Mesenteric fat pad (tissue), 1 donor: ENCODE measurements around the gene ARHGEF10L. TPM values are rescaled to one million over a fixed set of nuclear protein-coding genes. Genes with fewer than 3 reads are reported as not detected.

Experiments
- DNase-seq: peaks from one replicate; pipeline ENCODE4 v3.0.0-alpha.2; 2020; ENCODE audit warnings: low spot score
- total RNA-seq: library from RNA; stranded (reverse); fragmentation: NEBNext Ultra II Directional; extraction: Animal tissue kit (Norgen Biotek cat#: 25700); gene quantifications from one replicate; pipeline ENCODE4 v1.2.1, GENCODE V29; 2021
- donor health status: DM: yes; HTN: yes; CAD: no.

The ARHGEF10L gene
- total RNA-seq, 1 donor from 2014 or later, result 37.0 TPM

DNA sequence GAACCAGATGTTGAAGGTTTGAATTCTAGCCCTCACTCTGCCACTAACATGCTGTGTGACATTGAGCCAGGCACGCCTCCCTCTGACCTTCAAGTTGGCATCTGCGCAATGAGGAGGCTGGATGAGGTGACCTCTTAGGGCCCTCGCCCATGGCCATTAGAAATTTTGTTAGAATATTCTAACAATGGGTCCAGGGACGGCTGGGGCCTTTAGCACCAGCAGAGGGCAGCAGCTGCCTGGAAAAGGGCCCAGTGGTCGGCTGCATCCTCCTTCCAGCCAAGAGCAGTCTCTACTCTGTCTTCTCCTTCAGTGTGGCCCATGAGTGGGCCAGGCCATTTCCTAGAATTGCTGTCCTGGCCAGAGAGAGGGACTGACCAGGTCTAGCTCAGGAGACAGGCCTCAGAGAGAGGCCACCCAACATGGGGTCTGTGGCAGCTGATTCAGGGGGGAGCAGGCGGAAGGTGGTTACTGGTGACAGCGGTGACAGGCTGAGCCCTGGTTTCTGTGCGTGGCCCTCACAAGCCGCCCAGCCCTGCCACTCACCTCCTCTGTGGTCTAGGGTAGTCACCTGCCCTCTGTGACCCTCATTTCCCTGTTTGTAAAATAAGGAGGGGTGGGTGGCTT lies 114.3 kb downstream of the ARHGEF10L start:
- no peak for DNase-seq

DNA sequence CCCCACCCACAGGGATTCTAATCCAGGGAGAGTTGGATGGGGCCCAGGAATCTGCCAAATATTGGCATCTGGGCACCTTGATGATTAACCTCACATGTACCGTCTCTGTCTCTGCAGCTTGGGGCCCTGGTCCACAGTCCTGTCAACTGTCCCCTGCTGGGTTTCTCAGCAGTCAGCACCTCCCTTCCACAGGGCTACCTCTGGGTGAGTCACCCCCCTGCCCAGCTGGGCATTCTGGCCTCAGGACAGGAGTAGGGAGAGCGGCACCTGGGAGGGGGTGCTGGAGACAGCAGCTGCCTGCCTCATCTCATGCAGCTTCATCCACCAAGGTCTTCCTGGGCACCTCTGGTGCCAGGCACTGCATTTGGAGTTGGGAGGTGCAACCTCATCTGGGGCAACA lies 115.0 kb downstream of the ARHGEF10L start:
- DNase-seq, result no peak

- no peak for DNase-seq
Observed at GRCh38 chr1:17655169-17655568, 115.7 kb downstream of the ARHGEF10L start.

DNA sequence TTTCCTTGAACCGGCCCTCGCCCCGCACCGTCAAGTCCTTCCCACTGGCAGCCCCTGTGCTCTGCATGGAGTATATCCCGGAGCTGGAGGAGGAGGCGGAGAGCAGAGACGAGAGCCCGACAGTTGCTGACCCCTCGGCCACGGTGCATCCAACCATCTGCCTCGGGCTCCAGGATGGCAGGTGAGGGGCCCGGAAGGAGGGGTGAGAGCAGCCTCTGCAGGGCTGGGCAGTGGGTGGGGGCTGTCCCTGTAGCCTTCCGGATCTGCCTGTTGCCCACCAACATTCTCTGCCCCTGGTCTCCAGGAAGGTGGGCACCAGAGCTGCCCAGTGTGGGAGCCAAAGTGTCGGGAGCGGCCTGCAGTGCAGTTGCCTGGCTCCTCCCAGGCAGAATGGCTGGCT lies 116.4 kb downstream of the ARHGEF10L start:
- no peak for DNase-seq

- no peak for DNase-seq
Observed at GRCh38 chr1:17657436-17657835, 117.9 kb downstream of the ARHGEF10L start.

DNA sequence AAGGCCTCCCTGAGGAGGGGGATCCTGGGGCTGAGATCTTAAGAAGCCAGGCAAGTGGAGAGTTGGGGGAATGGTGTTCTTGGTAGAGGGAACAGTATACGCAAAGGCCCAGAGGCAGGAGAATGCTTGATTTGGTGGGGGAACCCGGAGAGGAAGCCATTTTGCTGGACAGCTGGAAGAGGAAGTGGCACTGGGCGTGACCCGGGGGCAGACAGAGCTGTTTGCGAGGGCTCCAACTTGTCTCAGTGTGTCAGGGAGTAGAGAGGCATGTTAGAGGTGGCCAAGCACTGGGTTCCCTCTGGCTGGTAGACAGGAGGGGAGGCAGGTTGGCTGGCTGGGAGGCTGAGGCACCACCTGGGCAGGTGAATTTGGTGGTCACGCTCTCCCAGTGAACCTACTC lies 119.3 kb downstream of the ARHGEF10L start:
- DNase-seq, result no peak

- DNase-seq, result no peak
Observed at GRCh38 chr1:17661546-17662157, 122.2 kb downstream of the ARHGEF10L start.

DNA sequence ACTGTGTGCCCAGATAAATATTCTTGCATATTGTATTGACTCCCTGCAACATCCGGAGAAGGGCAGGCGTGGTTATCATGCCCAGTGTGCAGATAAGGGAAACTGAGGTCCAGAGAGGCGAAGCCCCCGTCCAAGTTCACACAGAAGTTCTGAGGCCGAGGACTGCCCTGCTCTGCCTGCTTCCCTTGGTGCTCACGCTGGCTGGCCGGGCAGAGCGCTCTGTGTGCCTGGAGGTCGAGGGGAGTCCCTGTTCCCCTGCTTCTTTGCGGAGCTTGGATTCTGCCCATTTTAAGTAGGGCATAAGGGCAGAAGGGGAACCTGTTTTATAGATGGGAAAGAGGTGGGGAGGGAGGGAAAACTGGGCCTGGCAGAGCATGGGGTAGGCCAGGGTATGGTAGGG lies 122.8 kb downstream of the ARHGEF10L start:
- DNase-seq, result no peak

GRCh38 chr1:17662786-17663185 lies 123.3 kb downstream of the ARHGEF10L start:
- no peak for DNase-seq

GRCh38 chr1:17663646-17664045 lies 124.1 kb downstream of the ARHGEF10L start:
- DNase-seq, result no peak

- DNase-seq, result no peak
Observed at GRCh38 chr1:17664322-17664721, 124.8 kb downstream of the ARHGEF10L start.

DNA sequence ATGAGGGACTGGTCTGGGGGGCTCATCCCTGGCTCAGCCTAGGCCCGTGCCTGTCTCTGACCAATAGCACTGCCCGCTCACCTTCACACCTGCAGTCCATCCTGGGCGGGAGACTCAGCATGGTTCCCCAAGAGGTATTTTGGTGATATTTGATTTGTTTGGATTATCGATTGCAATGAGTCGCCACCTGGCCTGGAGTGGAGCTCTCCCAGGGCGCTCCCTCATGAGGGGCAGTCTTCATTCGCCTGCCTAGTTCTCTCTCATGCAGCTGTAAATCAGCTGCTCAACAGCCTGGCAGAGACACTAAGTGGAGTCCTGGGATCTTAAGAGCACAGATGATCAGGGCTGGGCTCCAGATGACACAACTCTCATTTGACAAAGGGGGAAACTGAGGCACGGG lies 125.6 kb downstream of the ARHGEF10L start:
- no peak for DNase-seq

DNA sequence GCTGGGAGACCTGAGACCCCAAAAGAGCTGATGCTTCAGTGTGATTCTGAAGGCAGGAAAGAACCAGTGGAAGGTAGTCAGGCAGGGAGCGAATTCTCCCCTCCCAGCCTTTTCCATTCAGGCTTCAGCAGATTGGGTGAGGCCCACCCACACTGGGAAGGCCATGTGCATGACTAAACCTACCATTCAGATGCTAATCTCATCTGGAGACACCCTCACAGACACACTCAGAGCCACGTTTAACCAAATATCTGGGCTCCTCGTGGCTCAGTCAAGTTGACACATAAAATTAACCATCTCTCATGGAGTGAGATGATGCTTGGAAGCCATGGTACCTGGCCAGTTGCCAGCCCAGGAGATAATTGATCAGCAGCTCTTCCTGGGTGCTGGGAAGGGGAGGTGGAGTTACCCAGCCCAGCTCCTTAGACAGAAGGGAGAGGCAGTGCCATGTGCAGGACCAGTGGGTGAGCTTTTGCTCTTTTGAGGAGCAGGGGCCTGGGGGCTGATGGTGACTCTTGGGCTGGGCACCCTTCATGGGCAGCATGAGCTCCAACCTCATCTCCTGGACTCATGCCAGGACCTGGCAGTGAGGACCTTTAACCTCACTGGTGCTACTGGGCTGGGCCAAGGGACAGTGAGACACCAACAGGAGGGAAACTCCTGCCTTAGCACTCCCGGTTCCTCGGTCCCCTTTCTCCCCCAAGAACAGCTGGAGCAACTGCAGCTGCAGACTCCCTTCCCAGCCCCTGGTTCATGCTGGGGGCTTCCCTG lies 126.6 kb downstream of the ARHGEF10L start:
- no peak for DNase-seq

DNA sequence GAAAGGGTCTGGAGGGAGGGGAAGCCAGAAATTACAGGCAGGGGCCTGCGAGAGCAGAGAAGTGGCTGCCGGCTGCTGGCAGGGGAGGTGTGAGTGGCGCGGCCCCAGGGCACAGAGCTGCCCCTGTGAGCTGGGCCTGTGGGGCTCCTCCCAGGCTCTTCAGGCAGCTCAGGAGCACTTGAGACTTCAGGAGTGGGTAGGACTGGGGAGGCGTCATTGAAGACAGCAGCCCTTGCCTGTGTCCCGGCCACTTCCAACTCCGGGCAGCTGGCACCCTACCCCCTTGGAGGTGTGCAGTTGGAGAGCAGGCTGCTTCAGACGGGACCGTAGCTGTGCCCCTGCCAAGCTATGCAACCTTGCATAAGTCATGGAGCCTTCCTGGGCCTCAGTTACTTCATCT lies 128.1 kb downstream of the ARHGEF10L start:
- no peak for DNase-seq

DNA sequence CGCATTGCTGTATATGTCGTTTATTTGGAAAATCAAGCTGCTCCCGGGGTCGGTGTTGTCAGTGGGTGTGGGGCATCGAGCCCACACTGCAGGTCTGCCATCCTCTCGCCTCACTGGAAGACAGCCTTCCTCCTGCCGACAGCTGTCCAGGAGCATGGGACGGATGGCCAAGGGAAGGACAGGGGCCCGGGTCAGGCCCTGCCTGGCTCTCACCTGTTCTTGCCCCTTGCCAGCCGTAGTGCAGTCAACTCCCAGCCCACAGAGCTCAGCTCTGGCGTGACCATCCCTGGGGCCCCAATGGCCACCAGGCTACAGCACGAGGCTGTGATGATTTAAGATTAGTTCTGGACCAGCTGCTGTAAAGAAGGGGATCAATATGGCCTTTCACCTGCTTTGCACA lies 128.7 kb downstream of the ARHGEF10L start:
- no peak for DNase-seq

- no peak for DNase-seq
Observed at GRCh38 chr1:17668624-17669175, 129.2 kb downstream of the ARHGEF10L start.

DNA sequence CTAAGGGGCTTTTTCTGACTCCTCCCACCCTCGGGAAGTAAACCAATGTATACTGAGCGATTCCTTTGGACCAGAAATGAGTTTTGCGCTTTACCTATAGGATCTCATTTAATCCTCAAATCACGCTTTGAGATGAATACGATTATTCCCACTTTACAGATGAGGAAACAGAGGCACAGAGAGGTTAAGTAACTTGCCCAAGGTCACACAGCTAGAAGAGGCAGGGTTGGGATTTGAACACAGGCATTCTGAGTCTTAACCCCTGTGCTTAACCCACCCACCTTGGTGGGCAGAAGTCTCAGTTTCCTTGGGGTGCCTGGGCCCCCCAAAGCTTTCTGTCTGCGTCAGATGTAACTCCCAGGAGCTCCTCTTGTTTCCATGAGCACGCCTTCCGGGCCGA lies 129.8 kb downstream of the ARHGEF10L start:
- no peak for DNase-seq

GRCh38 chr1:17669866-17670451 lies 130.5 kb downstream of the ARHGEF10L start:
- DNase-seq, result no peak

GRCh38 chr1:17670587-17671313 lies 131.3 kb downstream of the ARHGEF10L start:
- no peak for DNase-seq

GRCh38 chr1:17671314-17671705 lies 131.8 kb downstream of the ARHGEF10L start:
- no peak for DNase-seq

DNA sequence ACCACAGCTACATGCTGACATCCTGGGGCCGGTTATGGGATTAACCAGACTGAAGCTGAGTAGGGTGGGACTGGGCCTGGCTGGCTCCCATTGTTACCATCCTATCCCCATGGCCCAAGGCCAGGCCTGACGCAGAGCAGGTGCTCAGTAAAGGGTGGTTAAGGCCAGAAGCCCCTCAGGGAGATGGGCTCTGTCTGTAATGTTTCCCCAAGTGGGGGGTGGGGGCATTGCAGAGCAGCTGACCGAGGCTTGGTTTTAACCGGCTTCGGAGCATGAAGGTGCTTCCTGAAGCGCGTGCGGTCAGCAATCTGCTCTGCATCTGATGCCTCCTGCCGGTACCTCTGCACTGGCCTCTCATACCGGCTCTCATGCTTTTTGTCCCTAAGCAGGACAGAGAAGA lies 132.2 kb downstream of the ARHGEF10L start:
- DNase-seq, result no peak
